GM19328 (cell line): ENCODE data around the gene DIAPH2.
"Not testable (repeated sequence)": the region's sequence is repeated elsewhere in the genome, so short reads cannot be mapped to it uniquely, and the experiment has no call there.

Source experiments
- ATAC-seq: cut with Tn5 transposase; IDR thresholded peaks from one replicate; pipeline ENCODE4 v1.9.1; 2021; ENCODE audit warnings: mild to moderate bottlenecking, moderate library complexity; ENCODE audit not compliant: unreplicated experiment

Gene DIAPH2

DNA sequence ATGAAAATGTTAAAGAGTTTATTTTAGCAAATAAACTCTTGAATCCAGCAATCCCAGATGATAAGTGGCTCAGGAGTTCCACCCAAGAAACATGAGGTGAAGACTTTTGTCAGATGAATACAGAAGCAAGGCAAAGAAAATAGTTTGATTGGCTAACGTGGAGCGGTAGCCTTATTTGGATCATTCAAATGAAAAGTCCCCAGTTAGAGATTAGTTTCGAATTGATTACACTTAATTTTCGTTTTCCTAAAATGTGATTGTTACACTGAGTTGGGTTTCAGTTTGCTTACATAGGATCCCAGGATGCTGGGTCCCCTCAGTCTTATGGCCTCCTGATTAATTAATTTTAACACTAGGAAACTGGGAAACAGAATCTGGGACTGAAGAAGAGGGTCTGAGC, 122.7 kb downstream of the DIAPH2 start:
- no peak for ATAC-seq

DNA sequence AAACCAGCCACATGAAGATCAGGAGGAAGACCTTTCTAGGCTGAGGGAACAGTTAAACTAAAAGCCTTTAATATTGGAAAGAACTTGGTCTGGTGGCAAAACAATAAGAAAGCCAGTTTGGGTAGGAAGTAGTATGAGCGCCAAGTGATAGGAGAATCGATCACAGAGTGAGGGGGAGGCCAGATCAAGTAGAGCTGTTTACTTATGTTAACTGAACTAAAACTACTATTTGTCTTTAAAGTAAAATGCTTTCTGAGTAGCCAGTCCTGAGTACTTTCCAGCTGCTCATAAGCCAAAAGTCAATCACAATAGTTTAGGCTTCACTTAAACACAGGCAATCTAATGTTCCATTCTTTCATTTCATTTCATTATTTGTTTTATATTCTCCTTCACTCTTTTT, 136.3 kb downstream of the DIAPH2 start:
- ATAC-seq, result no peak

DNA sequence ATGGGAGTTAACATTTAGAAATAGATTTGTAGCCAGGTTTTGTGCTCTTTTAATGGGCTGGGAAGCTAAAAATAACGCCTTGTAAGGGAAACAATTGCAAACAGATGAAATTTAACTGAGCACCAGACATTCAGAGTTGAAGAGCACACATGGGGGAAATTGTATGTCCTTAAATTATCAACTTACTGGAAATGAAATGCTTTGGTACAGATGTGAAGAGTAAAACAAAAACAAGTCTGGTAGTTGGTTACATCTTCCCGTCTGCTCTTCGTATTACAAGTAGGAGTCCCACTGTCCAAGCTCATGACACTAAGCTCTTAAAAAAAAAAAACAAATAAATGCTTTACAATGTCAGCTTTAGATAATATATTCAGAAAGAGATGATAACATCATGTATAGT, 139.5 kb downstream of the DIAPH2 start:
- ATAC-seq, result no peak

DNA sequence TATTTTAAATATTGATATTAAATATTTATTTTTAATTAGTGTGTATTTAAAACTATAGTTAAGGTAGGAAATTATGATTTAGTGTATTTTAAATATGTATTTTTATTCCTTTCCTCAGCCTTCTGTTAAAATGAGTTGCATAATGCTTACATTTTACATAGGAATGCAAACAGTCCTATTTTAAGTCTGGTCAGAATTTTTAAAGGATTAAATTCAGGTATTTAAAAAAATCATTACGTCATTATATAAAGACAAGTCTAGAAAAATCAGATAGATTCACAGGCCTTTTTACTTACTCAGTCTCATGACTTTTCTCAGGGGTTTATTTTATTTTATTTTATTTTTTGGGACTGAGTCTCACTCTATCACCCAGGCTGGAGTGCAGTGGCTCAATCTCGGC, 148.7 kb downstream of the DIAPH2 start:
- no peak for ATAC-seq

DNA sequence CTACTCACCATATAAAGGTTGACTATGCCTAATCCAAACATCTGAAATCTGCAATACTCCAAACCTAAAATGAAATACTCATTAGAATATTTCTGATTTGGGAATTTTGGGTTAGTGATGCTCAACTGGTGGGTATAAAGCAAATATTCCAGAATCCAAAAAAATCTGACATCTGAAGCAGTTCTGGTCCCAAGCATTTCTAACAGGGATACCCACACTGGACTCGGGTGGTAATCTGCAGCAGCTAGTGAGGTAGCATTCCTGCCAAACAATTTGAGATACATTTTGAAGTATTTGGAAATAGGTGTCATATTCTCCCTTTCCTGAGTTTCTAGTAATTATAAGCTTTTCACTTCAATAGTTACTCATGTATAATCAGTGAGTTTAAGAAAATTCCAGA, 149.5 kb downstream of the DIAPH2 start:
- no peak for ATAC-seq

- ATAC-seq, result peak; percentile 78
Measured at GRCh38 chrX:96835660-96836289, 151.1 kb downstream of the DIAPH2 start.

DNA sequence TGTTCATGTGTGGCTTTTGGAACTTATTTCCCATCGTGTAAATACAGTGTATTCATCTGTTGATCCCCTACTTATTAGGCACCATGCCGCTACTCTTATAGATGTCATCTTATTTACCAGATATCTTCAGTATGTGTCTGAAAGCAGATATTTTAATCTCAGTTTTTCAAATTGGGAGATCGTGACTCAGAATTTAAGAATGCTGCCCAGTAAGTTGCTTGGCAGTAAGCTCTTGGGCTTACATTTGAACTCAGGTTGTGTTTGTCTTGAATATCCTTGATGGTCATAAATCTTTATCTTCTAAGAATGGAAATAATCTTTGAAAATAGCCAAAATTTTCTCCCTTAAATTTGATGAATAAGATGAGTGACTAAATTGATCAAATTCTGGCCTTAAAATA, 153.2 kb downstream of the DIAPH2 start:
- no peak for ATAC-seq

GRCh38 chrX:96838537-96838936, 153.9 kb downstream of the DIAPH2 start:
- no peak for ATAC-seq

- ATAC-seq, result no peak
Measured at GRCh38 chrX:96841325-96841724, 156.7 kb downstream of the DIAPH2 start.

DNA sequence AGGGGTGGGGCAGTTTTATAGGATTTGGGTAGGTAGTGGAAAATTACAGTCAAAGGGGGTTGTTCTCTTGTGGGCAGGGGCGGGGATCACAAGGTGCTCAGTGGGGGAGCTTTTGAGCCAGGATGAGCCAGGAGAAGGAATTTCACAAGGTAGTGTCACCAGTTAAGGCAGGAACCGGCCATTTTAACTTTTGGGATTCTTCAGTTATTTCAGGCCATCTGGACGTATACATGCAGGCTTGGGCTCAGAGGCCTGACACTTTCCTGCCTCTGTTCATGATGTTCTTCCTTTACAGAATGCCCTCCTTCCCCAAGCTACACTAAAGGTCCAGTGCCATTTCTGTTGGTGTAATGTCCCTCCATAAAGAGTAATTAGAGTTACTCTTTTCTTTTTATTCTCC, 157.2 kb downstream of the DIAPH2 start:
- ATAC-seq, result not testable (repeated sequence)

- no peak for ATAC-seq
Measured at GRCh38 chrX:96843566-96843965, 158.9 kb downstream of the DIAPH2 start.

- no peak for ATAC-seq
Measured at GRCh38 chrX:96846841-96847240, 162.2 kb downstream of the DIAPH2 start.

- ATAC-seq, result not testable (repeated sequence)
Measured at GRCh38 chrX:96859422-96859821, 174.8 kb downstream of the DIAPH2 start.

GRCh38 chrX:96861218-96861617, 176.6 kb downstream of the DIAPH2 start:
- ATAC-seq, result no peak

GRCh38 chrX:96861661-96862060, 177.0 kb downstream of the DIAPH2 start:
- ATAC-seq, result no peak

- ATAC-seq, result no peak
Measured at GRCh38 chrX:96883608-96884007, 199.0 kb downstream of the DIAPH2 start, which contains the start of gene RPA4. TSS of gene RPA4 (plus strand) at chrX:96883908. CDS start at chrX:96884311, 403 bp downstream.

DNA sequence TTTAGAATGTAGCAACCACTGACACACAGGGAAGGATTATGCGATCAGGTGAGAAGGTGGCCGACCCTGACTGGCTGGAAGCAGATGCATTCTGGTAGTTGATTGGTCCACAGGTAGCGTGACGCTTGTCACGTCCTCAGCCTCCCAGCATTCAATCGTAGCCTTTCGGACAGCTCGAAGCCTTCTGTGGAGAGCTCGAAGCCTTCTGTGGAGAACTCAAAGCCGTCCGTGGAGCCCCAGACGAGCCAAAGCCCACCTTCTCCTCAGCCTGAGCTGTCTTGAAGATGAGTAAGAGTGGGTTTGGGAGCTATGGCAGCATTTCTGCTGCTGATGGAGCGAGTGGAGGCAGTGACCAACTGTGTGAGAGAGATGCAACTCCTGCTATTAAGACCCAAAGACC, 199.4 kb downstream of the DIAPH2 start:
- ATAC-seq, result no peak

DNA sequence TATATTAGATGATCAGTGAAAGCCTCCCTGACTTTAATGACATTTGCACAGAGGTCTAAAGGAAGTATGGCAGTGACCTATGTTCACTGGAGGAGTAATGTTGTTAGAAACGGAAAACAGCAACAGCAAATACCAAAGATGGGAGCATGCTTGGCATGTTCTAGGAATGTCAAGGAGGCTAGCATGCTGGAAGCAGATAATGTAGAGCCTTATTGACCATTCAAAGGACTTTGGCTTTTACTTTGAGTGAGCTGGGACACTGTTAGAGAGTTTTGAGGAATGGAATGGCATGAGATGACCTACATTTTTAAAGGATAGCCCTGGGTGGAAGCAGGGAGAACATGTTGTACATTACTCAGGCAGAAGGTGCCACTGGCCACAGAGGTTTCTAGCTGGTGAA, 205.1 kb downstream of the DIAPH2 start:
- ATAC-seq, result no peak

- no peak for ATAC-seq
Measured at GRCh38 chrX:96906741-96907140, 222.1 kb downstream of the DIAPH2 start.

DNA sequence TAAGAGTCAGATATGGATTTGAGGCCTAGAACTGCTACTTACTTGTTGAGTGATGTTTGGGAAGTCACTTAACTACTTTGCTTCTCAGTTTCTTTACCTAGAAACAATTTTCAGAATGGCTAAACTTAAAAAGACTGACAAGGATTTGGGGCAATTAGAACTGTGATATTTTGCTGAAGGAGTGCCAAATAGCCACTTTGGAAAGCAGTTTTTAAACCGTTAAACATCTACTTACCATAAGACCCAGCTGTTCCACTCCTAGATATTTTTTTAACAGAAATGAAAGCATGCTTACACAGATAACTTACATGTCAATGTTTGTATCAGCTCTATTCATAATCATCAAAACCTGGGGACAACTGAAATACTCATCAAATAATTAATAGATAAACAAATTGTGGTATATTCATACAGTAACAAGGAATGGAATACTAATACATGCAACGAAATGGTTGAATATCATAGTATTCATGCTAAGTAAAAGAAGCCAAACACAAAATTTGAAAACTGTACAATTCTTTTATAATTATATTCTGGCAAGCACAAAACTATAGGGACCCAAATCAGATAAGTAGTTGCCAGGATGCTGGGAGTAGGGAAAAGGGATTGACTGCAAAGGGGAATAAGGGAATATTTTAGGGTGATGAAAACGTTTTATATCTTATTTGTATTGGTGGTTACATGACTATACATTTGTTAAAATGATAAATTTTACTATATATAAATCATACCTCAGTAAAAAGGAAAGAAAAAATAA, 223.1 kb downstream of the DIAPH2 start:
- ATAC-seq, result no peak

GRCh38 chrX:96909291-96909690, 224.6 kb downstream of the DIAPH2 start:
- ATAC-seq, result no peak

DNA sequence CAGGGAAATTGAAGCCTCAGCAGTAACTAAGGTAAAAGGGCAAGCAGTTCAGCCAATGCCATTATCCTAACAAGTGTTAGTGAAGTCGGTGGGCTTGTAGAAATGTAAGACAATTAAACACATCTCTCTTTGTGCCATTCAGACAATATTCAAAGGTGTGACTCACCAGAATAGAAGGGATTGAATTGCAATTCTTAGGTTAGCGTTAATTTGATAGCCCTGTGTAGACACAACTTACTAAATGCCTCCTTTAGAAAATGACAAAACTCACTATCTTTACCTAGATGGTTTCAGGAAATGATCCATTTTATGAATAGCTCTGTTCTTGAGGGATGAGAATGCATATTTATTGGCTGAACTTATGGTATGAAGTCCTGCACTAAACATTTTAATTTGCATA, 234.2 kb downstream of the DIAPH2 start:
- ATAC-seq, result no peak

DNA sequence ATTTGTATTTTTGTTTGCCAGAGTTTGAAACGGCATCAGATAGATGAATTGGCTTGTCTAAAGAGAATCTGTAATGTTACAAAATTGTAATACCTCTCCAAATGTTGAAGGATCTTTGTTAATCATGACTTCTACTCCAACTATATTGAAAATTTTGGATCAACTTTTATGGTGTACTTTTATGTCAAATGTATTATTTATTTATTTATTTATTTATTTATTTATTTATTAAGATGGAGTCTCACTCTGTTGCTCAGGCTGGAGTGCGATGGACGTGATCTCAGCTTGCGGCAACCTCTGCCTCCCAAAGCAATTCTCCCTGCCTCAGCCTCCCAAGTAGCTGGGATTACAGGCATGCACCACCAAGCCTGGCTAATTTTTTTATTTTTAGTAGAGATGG, 235.0 kb downstream of the DIAPH2 start:
- ATAC-seq, result no peak
